Measurements from ENCODE around the gene HPS4. TPM values are rescaled to one million over a fixed set of nuclear protein-coding genes. Genes with fewer than 3 reads are reported as not detected.

HPS4 gene
- total RNA-seq, 1 experiment from 2014 or later, result 43.8 TPM

DNA sequence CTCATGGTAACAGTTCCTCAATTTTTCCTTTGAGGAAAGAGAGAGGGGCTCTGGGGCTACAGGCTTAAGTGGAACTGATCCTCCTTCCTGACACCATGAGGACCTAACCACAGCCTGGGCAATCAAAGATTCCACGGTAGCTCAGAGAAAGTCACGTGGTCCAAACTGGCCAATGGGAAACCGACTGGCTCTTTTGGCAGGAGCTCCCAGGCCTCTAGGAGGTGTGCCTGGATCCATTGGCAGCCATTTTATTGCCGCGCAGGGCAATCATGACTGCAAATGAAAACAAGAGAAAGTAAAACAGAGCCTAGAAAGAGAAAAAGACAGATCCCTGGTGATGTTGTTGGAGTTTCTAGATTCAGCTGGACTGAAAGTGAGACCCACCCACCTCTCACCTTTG lies 81.9 kb downstream of the HPS4 start:
- no peak for DNase-seq (ENCODE audit: low read depth)
- in situ Hi-C loops (cut with HindIII; ENCODE audit: low pct_unique_long_range_greater_than_20kb, low sequenced_read_pairs), result no loop called here

Other genes starting within 250 kb of the HPS4 start
- 2.3 and 3.1 TPM in 2 replicates for gene ASPHD2, start 54.5 kb downstream of the HPS4 start, total RNA-seq (2014; rRNA removed; shearing (Covaris generic); ENCODE audit: low replicate concordance)
- gene SRRD, start 94 bp upstream of the HPS4 start, total RNA-seq (2014; rRNA removed; shearing (Covaris generic); ENCODE audit: low replicate concordance), result 38.6 and 41.7 TPM in 2 replicates
- 39.7 and 49.4 TPM in 2 replicates for gene TFIP11, start 28.7 kb upstream of the HPS4 start, total RNA-seq (2014; rRNA removed; shearing (Covaris generic); ENCODE audit: low replicate concordance)
- gene TPST2, start 106.3 kb upstream of the HPS4 start, total RNA-seq (2014; rRNA removed; shearing (Covaris generic); ENCODE audit: low replicate concordance), result 17.3 and 31.2 TPM in 2 replicates
- not detected in 2 replicates for gene CRYBB1, start 134.2 kb upstream of the HPS4 start, total RNA-seq (2014; rRNA removed; shearing (Covaris generic); ENCODE audit: low replicate concordance)
- gene CRYBA4, start 138.2 kb upstream of the HPS4 start, total RNA-seq (2014; rRNA removed; shearing (Covaris generic); ENCODE audit: low replicate concordance), result not detected in 2 replicates
- gene MIAT, start 173.8 kb upstream of the HPS4 start, total RNA-seq (2014; rRNA removed; shearing (Covaris generic); ENCODE audit: low replicate concordance), result 0.20 TPM in 1 of 2 replicates, not detected in the other

All from Caki2 (cell line).